Suppressor macrophage (primary cell): ENCODE data around the gene TTLL13.
A peak's percentile ranks its signal among the peaks of the same experiment; 100 is the strongest.
"Not testable (repeated sequence)": the region's sequence is repeated elsewhere in the genome, so short reads cannot be mapped to it uniquely, and the experiment has no call there.

Experiments
- DNase-seq, 4 experiments: peaks; one replicate each; pipeline ENCODE4 v3.0.0-alpha.2; 2020 to 2022

The TTLL13 gene

GRCh38 chr15:90234096-90234988, 15.0 kb upstream of the TTLL13 start, which contains the start of gene GDPGP1:
TSS of gene GDPGP1 (plus strand) at chr15:90234209. CDS start at chr15:90240909, 6,700 bp downstream.
- DNase-seq, result peak; percentile 27 to 54 (median 50)

- DNase-seq, result no peak
These were observed 10.0 kb upstream of the TTLL13 start for GRCh38 chr15:90239371-90239770.

GRCh38 chr15:90240856-90241255, 8.5 kb upstream of the TTLL13 start:
- DNase-seq, result no peak

- no peak for DNase-seq
These were observed 7.8 kb upstream of the TTLL13 start for GRCh38 chr15:90241343-90242192.

- DNase-seq, result no peak
These were observed 5.3 kb upstream of the TTLL13 start for GRCh38 chr15:90243943-90244639.

GRCh38 chr15:90248789-90249202, 560 bp upstream of the TTLL13 start:
- DNase-seq, result no peak

GRCh38 chr15:90257776-90258175, 8.4 kb downstream of the TTLL13 start:
- DNase-seq, result no peak

- no peak for DNase-seq
These were observed 10.2 kb downstream of the TTLL13 start for GRCh38 chr15:90259524-90259923.

- not testable (repeated sequence) for DNase-seq
These were observed 11.4 kb downstream of the TTLL13 start for GRCh38 chr15:90260731-90261130.

GRCh38 chr15:90261811-90262210, 12.5 kb downstream of the TTLL13 start:
- DNase-seq, result no peak

- no peak for DNase-seq
These were observed 13.1 kb downstream of the TTLL13 start for GRCh38 chr15:90262426-90262825.

- peak; percentile 50 to 72 (median 64) for DNase-seq
These were observed 15.3 kb downstream of the TTLL13 start for GRCh38 chr15:90264671-90265070.

- peak; percentile 90 to 95 (median 93) for DNase-seq
These were observed 16.1 kb downstream of the TTLL13 start, which contains the start of gene NGRN for GRCh38 chr15:90265271-90266060. TSS of gene NGRN (plus strand) at chr15:90265672. CDS start at chr15:90265713, 41 bp downstream.

GRCh38 chr15:90266061-90266431, 16.7 kb downstream of the TTLL13 start:
- DNase-seq, result peak; percentile 38 to 64 (median 47)

- DNase-seq, result peak in 1 of 4 experiments; percentile 20
These were observed 17.1 kb downstream of the TTLL13 start for GRCh38 chr15:90266485-90266884.

- DNase-seq, result no peak
These were observed 19.1 kb downstream of the TTLL13 start for GRCh38 chr15:90268415-90268814.

- no peak for DNase-seq
These were observed 21.3 kb downstream of the TTLL13 start for GRCh38 chr15:90270502-90271150.

- DNase-seq, result no peak
These were observed 22.3 kb downstream of the TTLL13 start for GRCh38 chr15:90271459-90272166.

GRCh38 chr15:90278467-90278866, 29.1 kb downstream of the TTLL13 start:
- DNase-seq, result not testable (repeated sequence)

- DNase-seq, result not testable (repeated sequence)
These were observed 31.4 kb downstream of the TTLL13 start for GRCh38 chr15:90280743-90281142.
